ENCODE measurements around the gene QSOX1.
"Not testable (repeated sequence)": the region's sequence is repeated elsewhere in the genome, so short reads cannot be mapped to it uniquely, and the experiment has no call there.

QSOX1 gene

DNA sequence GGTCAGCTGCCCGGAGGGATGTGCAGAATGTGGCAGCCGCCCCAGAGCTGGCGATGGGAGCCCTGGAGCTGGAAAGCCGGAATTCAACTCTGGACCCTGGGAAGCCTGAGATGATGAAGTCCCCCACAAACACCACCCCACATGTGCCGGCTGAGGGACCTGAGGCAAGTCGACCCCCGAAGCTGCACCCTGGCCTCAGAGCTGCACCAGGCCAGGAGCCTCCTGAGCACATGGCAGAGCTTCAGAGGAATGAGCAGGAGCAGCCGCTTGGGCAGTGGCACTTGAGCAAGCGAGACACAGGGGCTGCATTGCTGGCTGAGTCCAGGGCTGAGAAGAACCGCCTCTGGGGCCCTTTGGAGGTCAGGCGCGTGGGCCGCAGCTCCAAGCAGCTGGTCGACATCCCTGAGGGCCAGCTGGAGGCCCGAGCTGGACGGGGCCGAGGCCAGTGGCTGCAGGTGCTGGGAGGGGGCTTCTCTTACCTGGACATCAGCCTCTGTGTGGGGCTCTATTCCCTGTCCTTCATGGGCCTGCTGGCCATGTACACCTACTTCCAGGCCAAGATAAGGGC lies 41.9 kb downstream of the QSOX1 start:
- no peak for DNase-seq (ENCODE audit: low read depth)
- H3K4me3 ChIP-seq (ENCODE audit: control insufficient read depth, low read depth, low read length), result no peak overlapping the region
- TF ChIP-seq, protein P1, sequence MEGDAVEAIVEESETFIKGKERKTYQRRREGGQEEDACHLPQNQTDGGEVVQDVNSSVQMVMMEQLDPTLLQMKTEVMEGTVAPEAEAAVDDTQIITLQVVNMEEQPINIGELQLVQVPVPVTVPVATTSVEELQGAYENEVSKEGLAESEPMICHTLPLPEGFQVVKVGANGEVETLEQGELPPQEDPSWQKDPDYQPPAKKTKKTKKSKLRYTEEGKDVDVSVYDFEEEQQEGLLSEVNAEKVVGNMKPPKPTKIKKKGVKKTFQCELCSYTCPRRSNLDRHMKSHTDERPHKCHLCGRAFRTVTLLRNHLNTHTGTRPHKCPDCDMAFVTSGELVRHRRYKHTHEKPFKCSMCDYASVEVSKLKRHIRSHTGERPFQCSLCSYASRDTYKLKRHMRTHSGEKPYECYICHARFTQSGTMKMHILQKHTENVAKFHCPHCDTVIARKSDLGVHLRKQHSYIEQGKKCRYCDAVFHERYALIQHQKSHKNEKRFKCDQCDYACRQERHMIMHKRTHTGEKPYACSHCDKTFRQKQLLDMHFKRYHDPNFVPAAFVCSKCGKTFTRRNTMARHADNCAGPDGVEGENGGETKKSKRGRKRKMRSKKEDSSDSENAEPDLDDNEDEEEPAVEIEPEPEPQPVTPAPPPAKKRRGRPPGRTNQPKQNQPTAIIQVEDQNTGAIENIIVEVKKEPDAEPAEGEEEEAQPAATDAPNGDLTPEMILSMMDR (IDR thresholded peaks at IDR 0.05; ENCODE audit: control insufficient read depth, insufficient read depth, low read depth, low read length, missing control alignments), result no peak

DNA sequence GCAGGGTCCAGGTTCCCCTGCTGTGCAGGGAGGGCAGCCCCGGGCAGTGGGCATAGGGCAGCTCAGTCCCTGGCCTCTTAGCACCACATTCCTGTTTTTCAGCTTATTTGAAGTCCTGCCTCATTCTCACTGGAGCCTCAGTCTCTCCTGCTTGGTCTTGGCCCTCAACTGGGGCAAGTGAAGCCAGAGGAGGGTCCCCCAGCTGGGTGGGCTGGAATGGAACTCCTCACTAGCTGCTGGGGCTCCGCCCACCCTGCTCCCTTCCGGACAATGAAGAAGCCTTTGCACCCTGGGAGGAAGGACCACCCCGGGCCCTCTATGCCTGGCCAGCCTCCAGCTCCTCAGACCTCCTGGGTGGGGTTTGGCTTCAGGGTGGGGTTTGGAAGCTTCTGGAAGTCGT lies 42.6 kb downstream of the QSOX1 start:
- no peak overlapping the region for H3K4me3 ChIP-seq (ENCODE audit: control insufficient read depth, low read depth, low read length)
- DNase-seq (ENCODE audit: low read depth), result no peak
- TF ChIP-seq, protein P1 (IDR thresholded peaks at IDR 0.05; ENCODE audit: control insufficient read depth, insufficient read depth, low read depth, low read length, missing control alignments), result no peak

DNA sequence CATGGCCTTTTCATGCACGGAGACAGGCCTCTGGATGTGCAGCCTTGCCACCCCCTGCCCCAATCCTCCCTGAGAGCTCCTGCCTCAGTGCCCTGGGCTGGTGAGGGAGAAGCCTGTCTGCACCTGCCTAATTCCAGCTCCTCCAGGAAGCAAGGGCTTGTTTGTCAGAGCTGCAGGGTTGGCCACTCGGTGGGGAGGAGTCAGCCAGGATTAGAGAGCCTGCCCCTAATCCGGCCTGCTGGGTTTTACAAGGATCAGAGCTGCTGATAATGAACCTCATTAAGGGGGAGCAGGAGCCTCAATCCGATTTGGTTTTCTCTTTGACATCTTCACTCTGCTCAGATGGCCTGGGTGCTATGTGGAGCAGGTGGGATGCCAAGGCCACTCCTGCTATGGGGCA lies 43.5 kb downstream of the QSOX1 start:
- DNase-seq (ENCODE audit: low read depth), result no peak
- H3K4me3 ChIP-seq (ENCODE audit: control insufficient read depth, low read depth, low read length), result no peak overlapping the region
- TF ChIP-seq, protein P1 (IDR thresholded peaks at IDR 0.05; ENCODE audit: control insufficient read depth, insufficient read depth, low read depth, low read length, missing control alignments), result no peak

DNA sequence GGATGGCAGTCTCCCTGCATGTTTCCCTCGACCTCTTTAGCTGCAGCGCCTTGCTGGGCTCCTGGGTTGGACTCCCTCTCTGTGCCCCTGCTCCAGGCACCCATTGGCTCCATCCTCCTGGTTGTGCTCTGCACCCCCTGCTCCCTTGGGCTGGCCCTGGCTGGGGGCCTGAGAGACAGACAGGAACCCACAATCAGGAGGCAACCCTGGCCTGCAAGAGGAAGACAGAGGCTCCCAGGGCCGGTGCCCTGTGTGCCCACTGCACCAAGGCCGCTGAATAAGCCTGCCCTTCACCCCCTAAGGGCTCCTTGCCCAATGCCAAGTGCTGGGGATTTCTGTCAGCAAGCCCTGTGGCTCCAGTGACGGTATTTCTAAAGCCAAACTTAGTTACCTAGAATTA lies 43.9 kb downstream of the QSOX1 start:
- TF ChIP-seq, protein P1 (IDR thresholded peaks at IDR 0.05; ENCODE audit: control insufficient read depth, insufficient read depth, low read depth, low read length, missing control alignments), result no peak
- H3K4me3 ChIP-seq (ENCODE audit: control insufficient read depth, low read depth, low read length), result no peak overlapping the region
- DNase-seq (ENCODE audit: low read depth), result no peak

DNA sequence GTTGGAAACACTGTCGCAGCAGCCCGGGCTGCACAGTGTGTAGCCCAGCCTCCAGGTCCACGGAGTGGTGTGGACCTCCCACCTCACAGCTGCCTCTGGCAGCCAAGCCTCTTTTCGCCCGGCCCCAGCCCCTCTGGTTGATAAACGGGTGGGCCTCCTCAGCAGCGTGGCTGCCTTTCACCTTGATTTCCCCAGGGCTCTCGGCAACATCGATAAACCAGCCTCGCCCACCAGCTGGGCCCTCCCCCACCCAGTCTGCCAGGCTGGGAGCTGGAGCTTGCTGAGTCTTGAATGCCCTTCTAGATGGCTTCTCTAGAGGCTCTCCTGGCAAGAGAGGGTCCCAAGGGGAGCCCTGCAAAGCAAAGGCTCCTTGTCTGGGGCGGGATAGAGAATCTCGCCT lies 44.3 kb downstream of the QSOX1 start:
- TF ChIP-seq, protein P1 (IDR thresholded peaks at IDR 0.05; ENCODE audit: control insufficient read depth, insufficient read depth, low read depth, low read length, missing control alignments), result no peak
- no peak overlapping the region for H3K4me3 ChIP-seq (ENCODE audit: control insufficient read depth, low read depth, low read length)

DNA sequence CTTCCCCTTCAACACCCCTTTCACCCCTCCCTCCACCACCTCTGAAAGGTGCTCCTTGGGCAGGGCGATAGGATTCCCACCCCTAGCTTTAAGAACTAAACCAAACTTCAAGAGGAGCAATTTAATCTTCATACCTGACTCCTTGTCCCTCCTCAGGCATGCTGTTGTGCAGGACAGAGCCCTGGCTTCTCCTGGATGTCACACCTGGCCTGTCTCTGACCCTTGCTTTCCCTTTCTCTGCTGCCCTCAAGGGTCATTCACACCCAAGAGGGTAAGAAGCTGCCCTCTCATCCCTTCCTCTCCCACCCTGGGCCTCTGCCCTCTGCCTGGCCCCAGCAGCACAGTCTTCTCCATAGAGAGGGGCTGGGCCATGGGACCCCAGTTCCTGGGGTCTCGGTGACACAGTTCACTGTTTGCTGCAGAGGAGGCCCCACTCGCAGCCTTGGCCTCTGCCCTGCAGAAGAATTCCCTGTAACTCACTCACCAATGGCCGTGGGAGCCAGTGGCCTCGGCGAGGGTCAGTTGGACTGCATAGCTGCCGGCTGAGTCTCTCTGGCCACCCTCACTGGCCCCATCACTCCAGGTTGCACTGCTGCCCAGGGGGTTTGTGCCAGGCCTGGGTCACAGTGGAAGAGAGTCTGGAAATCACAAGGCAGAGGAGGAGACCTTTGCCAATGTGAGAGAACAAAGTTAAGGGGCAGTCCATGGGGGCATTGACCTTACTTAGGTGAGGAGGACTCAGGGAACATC lies 47.0 kb downstream of the QSOX1 start:
- H3K4me3 ChIP-seq (ENCODE audit: control insufficient read depth, low read depth, low read length), result no peak overlapping the region
- no peak for DNase-seq (ENCODE audit: low read depth)
- TF ChIP-seq, protein P1 (IDR thresholded peaks at IDR 0.05; ENCODE audit: control insufficient read depth, insufficient read depth, low read depth, low read length, missing control alignments), result no peak

More for the DNA sequence above, 44.3 kb downstream of the QSOX1 start:
- DNase-seq (ENCODE audit: low read depth), result no peak

DNA sequence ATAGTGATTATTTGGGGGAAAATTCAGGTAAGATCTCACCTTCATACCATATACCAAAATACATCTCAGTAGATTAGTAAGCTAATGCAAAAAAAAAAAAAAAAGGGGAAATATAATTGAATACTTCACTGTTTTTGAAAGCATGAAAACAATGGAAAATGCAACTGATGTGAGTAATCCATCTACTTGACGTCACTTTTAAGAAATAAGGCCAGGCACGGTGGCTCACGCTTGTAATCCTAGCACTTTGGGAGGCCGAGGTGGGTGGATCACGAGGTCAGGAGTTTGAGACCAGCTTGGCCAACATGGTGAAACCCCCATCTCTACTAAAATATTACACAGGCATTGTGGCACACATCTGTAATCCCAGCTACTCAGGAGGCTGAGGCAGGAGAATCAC lies 47.9 kb downstream of the QSOX1 start:
- DNase-seq (ENCODE audit: low read depth); H3K4me3 ChIP-seq (ENCODE audit: control insufficient read depth, low read depth, low read length): not testable (repeated sequence)

All from AG09309 (cell line).